NCI-H1048 (cell line): ENCODE data around the gene CKAP2.
A peak's percentile ranks its signal among the peaks of the same experiment; 100 is the strongest.
"Not testable (repeated sequence)": the region's sequence is repeated elsewhere in the genome, so short reads cannot be mapped to it uniquely, and the experiment has no call there.

Experiments used
- DNase-seq: peaks from one replicate; lab custom pipeline; 2025; lab: John Stamatoyannopoulos, UW

The CKAP2 gene

DNA sequence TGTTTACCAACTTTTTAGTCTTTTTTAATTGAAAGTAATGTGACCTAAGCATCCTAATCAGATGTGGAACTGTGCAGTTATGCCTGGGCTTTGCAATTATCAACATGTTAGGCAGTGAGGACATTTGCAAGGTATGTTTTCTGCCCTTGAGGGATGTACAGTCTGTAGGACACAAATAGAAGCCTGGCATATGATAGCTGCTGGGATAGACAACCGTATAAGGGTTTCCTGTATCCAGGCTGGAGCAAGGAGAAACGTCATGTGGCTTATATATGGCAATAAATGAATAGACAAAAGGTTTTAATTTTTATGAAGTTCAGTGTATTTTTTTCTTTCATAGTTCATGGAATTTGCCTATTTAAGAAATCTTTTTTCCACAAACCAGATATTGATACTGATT, 2.8 kb upstream of the CKAP2 start:
- no peak for DNase-seq

GRCh38 chr13:52454459-52454819, 839 bp upstream of the CKAP2 start:
- DNase-seq: no peak

GRCh38 chr13:52455677-52456041, 381 bp downstream of the CKAP2 start:
- DNase-seq: peak; percentile 17

- no peak for DNase-seq
These were observed 4.4 kb downstream of the CKAP2 start for GRCh38 chr13:52459668-52460067.

- DNase-seq: no peak
These were observed 6.0 kb downstream of the CKAP2 start for GRCh38 chr13:52461265-52461664.

- DNase-seq: no peak
These were observed 8.2 kb downstream of the CKAP2 start for GRCh38 chr13:52463526-52463925.

DNA sequence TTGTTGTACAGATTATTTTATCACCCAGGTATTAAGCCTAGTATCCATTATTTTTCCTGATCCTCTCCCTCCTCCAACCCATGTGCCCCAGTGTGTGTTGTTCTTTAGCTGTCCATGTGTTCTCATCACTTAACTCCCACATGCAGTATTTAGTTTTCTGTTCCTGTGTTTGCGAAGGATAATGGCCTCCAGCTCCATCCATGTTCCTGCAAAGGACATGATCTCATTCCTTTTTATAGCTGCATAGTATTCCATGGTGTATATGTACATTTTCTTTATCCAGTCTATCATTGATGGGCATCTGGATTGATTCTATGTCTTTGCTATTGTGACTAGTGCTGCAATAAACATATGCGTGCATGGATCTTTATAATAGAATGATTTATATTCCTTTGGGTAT, 13.2 kb downstream of the CKAP2 start:
- DNase-seq: not testable (repeated sequence)

DNA sequence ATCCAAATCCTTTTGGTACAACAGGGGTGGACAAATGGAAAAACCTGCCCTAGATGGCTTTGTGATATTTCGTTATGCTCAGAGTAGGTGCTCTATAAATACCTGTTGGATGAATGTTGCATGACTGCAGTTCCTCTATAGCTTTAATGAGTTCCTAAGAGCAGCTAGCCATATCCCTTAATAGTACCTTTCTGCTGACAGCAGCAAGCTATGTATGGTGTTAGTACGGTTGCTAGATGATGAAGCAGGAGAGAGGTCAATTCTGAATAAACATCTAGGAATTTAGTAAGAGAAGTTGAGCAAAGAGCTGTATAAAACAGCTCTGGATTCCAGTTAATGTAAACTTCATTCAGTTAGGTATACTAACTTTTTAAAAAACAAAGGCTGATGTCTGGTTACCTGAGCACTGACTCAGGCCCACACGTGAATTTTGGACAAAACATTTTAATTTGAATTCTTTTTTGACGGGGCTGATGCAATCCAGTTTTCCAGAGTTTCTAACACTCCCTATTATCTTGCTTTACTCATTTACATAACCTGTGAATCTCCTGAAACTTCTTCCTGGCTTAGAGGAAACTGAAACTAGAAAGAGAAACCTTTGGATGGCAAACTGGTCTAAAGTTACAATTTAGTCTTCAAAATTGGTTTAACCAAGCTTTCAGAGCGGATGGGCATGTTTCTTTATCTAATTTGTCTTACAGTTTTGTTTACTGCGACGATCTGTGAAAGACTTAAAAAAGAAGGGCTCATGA, 25.6 kb downstream of the CKAP2 start:
- not testable (repeated sequence) for DNase-seq

- not testable (repeated sequence) for DNase-seq
These were observed 31.8 kb downstream of the CKAP2 start for GRCh38 chr13:52487078-52487477.

- DNase-seq: not testable (repeated sequence)
These were observed 33.5 kb downstream of the CKAP2 start for GRCh38 chr13:52488763-52489162.

- DNase-seq: not testable (repeated sequence)
These were observed 35.7 kb downstream of the CKAP2 start for GRCh38 chr13:52491015-52491414.

DNA sequence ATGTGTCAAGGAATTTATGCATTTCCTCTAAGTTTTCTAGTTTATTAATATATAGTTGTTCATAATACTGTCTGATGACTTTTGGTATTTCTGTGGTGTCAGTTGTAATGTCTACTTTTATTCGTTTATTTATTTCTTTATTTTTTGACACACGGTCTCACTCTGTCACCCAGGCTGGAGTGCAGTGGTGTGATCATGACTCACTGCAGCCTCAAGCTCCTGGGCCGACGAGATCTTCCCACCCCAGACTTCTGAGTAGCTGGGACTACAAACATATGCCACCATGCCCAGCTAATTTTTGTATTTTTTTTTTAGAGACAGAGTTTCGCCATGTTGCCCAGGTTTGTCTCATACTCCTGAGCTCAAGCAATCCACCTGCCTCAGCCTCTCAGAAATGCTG, 39.0 kb downstream of the CKAP2 start:
- DNase-seq: not testable (repeated sequence)

DNA sequence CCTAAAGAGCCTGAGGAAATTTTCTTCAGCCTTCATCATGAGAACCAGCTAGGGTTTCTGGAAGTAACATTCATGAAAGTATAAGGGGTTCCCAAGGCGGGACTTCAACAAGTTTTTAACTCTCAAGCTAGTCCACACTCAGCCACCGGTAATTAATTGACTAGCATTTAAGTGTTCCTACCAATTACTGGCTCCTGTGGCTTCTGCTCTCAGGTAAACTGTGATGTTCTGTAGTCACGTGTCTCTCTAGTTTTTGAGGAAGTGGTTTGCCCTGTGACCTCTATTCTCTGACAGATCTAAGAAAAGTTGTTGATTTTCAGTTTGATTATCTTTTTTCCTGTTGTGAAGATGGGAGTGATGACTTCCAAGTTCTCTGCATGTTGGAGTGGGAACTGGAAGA, 42.7 kb downstream of the CKAP2 start:
- DNase-seq: not testable (repeated sequence)

DNA sequence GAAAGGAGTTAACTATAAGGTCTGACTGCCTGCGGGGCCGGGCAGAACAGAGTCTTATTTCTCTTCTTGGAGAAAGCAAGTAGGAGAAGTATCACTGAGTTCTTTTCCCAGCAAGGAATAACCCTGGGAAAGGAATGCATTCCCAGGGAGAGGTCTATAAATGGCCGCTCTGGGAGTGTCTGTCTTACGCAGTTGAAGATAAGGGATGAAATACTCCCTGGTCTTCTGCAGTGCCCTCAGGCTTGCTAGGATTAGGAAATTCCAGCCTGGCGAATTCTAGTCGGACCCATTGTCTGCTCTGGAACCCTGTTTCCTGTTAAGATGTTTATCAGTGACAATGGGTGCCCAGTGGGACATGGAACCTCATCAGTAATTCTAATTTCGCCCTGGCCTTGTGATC, 47.0 kb downstream of the CKAP2 start:
- not testable (repeated sequence) for DNase-seq

DNA sequence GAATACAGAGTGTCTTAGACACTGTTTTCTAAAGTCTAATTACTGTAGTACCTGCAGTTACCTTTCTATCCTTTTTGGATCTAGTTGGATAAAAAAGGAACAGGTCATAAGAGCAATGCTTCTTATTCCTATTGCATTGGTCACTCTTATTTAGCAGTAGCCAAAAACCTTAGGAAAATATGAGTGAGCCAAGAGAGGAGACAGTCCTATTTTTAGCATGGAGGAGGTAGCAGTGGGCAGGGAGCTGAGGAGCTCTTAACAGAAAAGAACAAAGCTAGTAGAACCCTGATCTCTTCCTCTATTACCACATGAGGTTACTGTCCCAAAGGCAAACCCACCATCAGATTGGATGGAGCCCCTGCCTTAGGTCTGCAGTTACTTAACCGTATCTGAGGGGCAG, 50.6 kb downstream of the CKAP2 start:
- DNase-seq: not testable (repeated sequence)

GRCh38 chr13:52509532-52509931, 54.3 kb downstream of the CKAP2 start:
- DNase-seq: not testable (repeated sequence)

GRCh38 chr13:52510221-52510797, 55.0 kb downstream of the CKAP2 start:
- not testable (repeated sequence) for DNase-seq

DNA sequence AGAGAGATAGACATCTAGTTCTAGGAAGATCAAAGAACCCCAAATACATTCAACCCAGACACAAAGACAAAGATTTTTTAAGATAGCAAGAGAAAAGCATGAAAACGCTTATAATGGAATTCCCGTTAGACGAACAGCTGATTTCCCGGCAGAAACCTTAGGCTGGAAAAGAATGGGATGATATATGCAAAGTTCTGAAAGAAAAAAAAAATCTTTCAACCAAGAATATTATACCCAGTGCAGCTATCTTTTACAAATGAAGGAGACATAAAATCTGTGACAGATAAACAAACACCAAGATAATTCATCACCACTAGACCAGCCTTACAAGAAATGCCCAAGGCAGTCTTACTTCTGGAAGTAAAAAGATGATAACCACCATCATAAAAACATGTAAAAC, 56.3 kb downstream of the CKAP2 start:
- not testable (repeated sequence) for DNase-seq

GRCh38 chr13:52513957-52514596, 58.8 kb downstream of the CKAP2 start:
- not testable (repeated sequence) for DNase-seq

GRCh38 chr13:52523323-52523722, 68.0 kb downstream of the CKAP2 start:
- DNase-seq: not testable (repeated sequence)
